Liver (tissue), 9 donors: ENCODE results near the gene CAMKK1. TPM values are rescaled to one million over a fixed set of nuclear protein-coding genes. Genes with fewer than 3 reads are reported as not detected.
"Not testable (repeated sequence)": the region's sequence is repeated elsewhere in the genome, so short reads cannot be mapped to it uniquely, and the experiment has no call there.

ENCODE experiments used
- DNase-seq: peaks from one replicate; pipeline ENCODE4 v3.0.0-alpha.2; 2017; ENCODE audit warnings: low spot score
- H3K27ac ChIP-seq, 2 donors: one replicate each; pipeline ENCODE4 v1.7.0; 2013; ENCODE audit warnings: inconsistent platforms in 2 of 2, low read length in 2 of 2, control low read depth in 1 of 2, low read depth in 1 of 2, mild to moderate bottlenecking in 1 of 2
- H3K27me3 ChIP-seq, 4 donors: one replicate each; pipeline versions ENCODE4 v1.6.1 to v1.7.0; 2013; ENCODE audit warnings: low read length in 3 of 4, inconsistent platforms in 1 of 4, mild to moderate bottlenecking in 1 of 4, moderate library complexity in 1 of 4; ENCODE audit not compliant: control insufficient read depth in 4 of 4, insufficient read depth in 4 of 4
- H3K36me3 ChIP-seq, 4 donors: one replicate each; pipeline versions ENCODE4 v1.6.1 to v1.7.0; 2013; ENCODE audit warnings: low read length in 3 of 4, mild to moderate bottlenecking in 3 of 4, low read depth in 1 of 4, moderate library complexity in 1 of 4; ENCODE audit not compliant: control insufficient read depth in 4 of 4, insufficient read depth in 3 of 4
- H3K4me1 ChIP-seq, 4 donors: one replicate each; pipeline versions ENCODE4 v1.6.1 to v1.7.0; 2013; ENCODE audit warnings: low read length in 3 of 4, mild to moderate bottlenecking in 3 of 4, moderate library complexity in 1 of 4; ENCODE audit not compliant: control insufficient read depth in 4 of 4, insufficient read depth in 4 of 4
- H3K4me3 ChIP-seq, 3 donors: one replicate each; pipeline versions ENCODE4 v1.6.1 to v1.7.0; 2013; ENCODE audit warnings: low read length in 3 of 3, control low read depth in 1 of 3, low read depth in 1 of 3, mild to moderate bottlenecking in 1 of 3
- H3K9ac ChIP-seq, 2 donors: one replicate each; pipeline ENCODE4 v1.7.0; 2013; ENCODE audit warnings: low read length in 2 of 2, mild to moderate bottlenecking in 2 of 2, moderate library complexity in 2 of 2, control low read depth in 1 of 2, low read depth in 1 of 2
- H3K9me3 ChIP-seq, 4 donors: one replicate each; pipeline versions ENCODE4 v1.6.1 to v1.7.0; 2013; ENCODE audit warnings: low read length in 3 of 4; ENCODE audit not compliant: control insufficient read depth in 4 of 4
- EGR1 ChIP-seq, 2 donors: IDR thresholded peaks; 2 replicates each; pipeline ENCODE4 v1.6.1; 2016 to 2018; ENCODE audit warnings: antibody characterized with exemption in 2 of 2, low read depth in 2 of 2
- FOXA1 ChIP-seq: IDR thresholded peaks from 2 replicates; pipeline ENCODE4 v1.6.1; 2016; ENCODE audit warnings: antibody characterized with exemption
- FOXA2 ChIP-seq: IDR thresholded peaks from 2 replicates; pipeline ENCODE4 v1.6.1; 2016; ENCODE audit warnings: antibody characterized with exemption
- GABPA ChIP-seq, 2 donors: IDR thresholded peaks in 1 of 2; conservative IDR thresholded peaks in 1 of 2; 2 replicates each; pipeline ENCODE4 v1.6.1; 2016; ENCODE audit warnings: antibody characterized with exemption in 2 of 2, mild to moderate bottlenecking in 1 of 2, moderate library complexity in 1 of 2
- HNF4A ChIP-seq, 2 donors: conservative IDR thresholded peaks; 2 replicates each; pipeline ENCODE4 v1.6.1; 2016; ENCODE audit warnings: antibody characterized with exemption in 2 of 2, mild to moderate bottlenecking in 2 of 2
- HNF4G ChIP-seq: IDR thresholded peaks from 2 replicates; pipeline ENCODE4 v1.6.1; 2016; ENCODE audit warnings: antibody characterized with exemption
- JUND ChIP-seq, 2 donors: IDR thresholded peaks; 2 replicates each; pipeline ENCODE4 v1.6.1; 2016; ENCODE audit warnings: antibody characterized with exemption in 2 of 2
- NR2F2 ChIP-seq: IDR thresholded peaks from 2 replicates; pipeline ENCODE4 v1.6.1; 2016; ENCODE audit warnings: antibody characterized with exemption
- RAD21 ChIP-seq, 2 donors: IDR thresholded peaks; 2 replicates each; pipeline ENCODE4 v1.6.1; 2016; ENCODE audit warnings: antibody characterized with exemption in 2 of 2, mild to moderate bottlenecking in 2 of 2
- RXRA ChIP-seq, 2 donors: IDR thresholded peaks; 2 replicates each; pipeline ENCODE4 v1.6.1; 2017 to 2018; ENCODE audit warnings: antibody characterized with exemption in 2 of 2, mild to moderate bottlenecking in 1 of 2
- SP1 ChIP-seq: IDR thresholded peaks from 2 replicates; pipeline ENCODE4 v1.6.1; 2018; ENCODE audit warnings: antibody characterized with exemption, mild to moderate bottlenecking
- TAF1 ChIP-seq: conservative IDR thresholded peaks from 2 replicates; pipeline ENCODE4 v1.6.1; 2016; ENCODE audit warnings: antibody characterized with exemption, mild to moderate bottlenecking
- YY1 ChIP-seq: IDR thresholded peaks from 2 replicates; pipeline ENCODE4 v1.6.1; 2016; ENCODE audit warnings: antibody characterized with exemption, mild to moderate bottlenecking
- WGBS: extraction: QIAGEN DNeasy Blood & Tissue Kit; methylation state at CpG from one replicate; pipeline ENCODE4 v1.1.7; 2013; 5-methylcytosine and 5-hydroxymethylcytosine counted together
- polyA plus RNA-seq, 2 donors: library from polyadenylated mRNA; stranded (reverse) in 1 of 2; unstranded in 1 of 2; fragments of 200-250 nt in 1 of 2; fragments of >200 nt in 1 of 2; fragmentation: Nextera tagmentation in 1 of 2; extraction: Ambion mirVana in 1 of 2; gene quantifications; one replicate each; pipeline versions ENCODE4 v1.2.1 to v1.2.3, GENCODE V29; 2013 to 2015
- total RNA-seq, 2 donors: library from RNA; depleted of rRNA; stranded (reverse); fragments of >200 nt; gene quantifications; one replicate each; pipeline ENCODE4 v1.2.3, GENCODE V29; 2014
- TF ChIP-seq, protein P1 (sequence below): IDR thresholded peaks from 2 replicates; pipeline ENCODE4 v1.6.1; 2016; ENCODE audit warnings: antibody characterized with exemption
- TF ChIP-seq, protein P2 (sequence below): fragments of 150-350 bp; IDR thresholded peaks from 2 replicates; pipeline ENCODE4 v1.5.1; 2017; ENCODE audit warnings: improper control_type of control experiment, low read depth, low read length; ENCODE audit not compliant: missing input control
- TF ChIP-seq, protein P3 (sequence below): IDR thresholded peaks from 2 replicates; pipeline ENCODE4 v1.6.1; 2016; ENCODE audit warnings: antibody characterized with exemption
- TF ChIP-seq, protein P4 (sequence below): IDR thresholded peaks from 2 replicates; pipeline ENCODE4 v1.6.1; 2016; ENCODE audit warnings: antibody characterized with exemption
- TF ChIP-seq, protein P5 (sequence below): IDR thresholded peaks from 2 replicates; pipeline ENCODE4 v1.6.1; 2016; ENCODE audit warnings: antibody characterized with exemption, mild to moderate bottlenecking
- donor health status: healthy.
- donor health status: healthy.
- donor health status: healthy.
- donor health status: healthy.
- donor health status: healthy.

The CAMKK1 gene
- total and polyA plus RNA-seq, 4 donors = 0.24 to 0.67 (median 0.50) TPM

DNA sequence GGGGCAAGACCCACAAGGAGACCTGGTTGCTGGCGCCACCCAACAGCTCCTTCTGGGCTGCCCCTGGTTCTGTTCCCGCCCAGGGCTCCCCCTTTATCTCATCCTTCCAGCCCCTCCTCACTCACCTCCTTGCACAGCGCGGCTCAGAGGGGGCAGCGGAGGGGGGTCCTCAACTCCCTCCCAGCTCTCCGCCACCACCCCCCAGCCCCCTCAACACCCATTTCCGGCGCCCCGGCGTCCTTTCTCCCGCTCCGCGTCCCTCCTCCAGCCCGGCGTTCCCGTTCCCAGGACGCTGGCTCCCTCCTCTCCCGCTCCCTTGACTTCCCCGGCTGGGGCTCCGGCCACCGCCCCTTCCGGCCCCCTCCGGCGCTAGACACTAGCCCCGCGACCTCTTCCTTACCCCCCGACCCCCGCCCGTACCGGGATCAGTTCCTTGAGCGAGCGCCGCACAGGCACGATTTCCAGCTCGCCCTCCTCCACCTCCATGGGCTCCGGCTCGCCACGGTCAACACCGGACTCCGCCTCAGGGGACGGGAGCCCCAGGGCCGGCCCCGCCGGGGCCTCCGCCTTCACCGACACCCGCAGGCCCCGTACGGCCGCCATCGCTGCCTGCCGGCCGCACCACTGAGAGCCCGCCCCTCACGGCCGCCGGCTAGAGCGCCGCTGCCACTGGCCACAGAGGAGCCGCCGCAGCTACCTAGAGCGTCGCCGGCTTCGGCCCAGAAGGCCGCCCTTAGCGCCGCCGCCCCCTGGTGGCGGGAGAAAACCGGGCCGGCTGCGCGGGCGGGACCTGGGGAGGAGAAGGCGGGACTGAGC is 47.0 kb downstream of the CAMKK1 start, which contains the start of gene NCBP3 (continued):
- TF ChIP-seq, protein P1, sequence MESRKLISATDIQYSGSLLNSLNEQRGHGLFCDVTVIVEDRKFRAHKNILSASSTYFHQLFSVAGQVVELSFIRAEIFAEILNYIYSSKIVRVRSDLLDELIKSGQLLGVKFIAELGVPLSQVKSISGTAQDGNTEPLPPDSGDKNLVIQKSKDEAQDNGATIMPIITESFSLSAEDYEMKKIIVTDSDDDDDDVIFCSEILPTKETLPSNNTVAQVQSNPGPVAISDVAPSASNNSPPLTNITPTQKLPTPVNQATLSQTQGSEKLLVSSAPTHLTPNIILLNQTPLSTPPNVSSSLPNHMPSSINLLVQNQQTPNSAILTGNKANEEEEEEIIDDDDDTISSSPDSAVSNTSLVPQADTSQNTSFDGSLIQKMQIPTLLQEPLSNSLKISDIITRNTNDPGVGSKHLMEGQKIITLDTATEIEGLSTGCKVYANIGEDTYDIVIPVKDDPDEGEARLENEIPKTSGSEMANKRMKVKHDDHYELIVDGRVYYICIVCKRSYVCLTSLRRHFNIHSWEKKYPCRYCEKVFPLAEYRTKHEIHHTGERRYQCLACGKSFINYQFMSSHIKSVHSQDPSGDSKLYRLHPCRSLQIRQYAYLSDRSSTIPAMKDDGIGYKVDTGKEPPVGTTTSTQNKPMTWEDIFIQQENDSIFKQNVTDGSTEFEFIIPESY = no peak
- TF ChIP-seq FOXA2 (no peak), EGR1 (IDR thresholded peaks at IDR 0.05; ENCODE audit: low read depth in 2 of 2) (peak in 1 of 2 donors; percentile 15), NR2F2 (no peak), HNF4G (no peak)
- TF ChIP-seq, protein P2, sequence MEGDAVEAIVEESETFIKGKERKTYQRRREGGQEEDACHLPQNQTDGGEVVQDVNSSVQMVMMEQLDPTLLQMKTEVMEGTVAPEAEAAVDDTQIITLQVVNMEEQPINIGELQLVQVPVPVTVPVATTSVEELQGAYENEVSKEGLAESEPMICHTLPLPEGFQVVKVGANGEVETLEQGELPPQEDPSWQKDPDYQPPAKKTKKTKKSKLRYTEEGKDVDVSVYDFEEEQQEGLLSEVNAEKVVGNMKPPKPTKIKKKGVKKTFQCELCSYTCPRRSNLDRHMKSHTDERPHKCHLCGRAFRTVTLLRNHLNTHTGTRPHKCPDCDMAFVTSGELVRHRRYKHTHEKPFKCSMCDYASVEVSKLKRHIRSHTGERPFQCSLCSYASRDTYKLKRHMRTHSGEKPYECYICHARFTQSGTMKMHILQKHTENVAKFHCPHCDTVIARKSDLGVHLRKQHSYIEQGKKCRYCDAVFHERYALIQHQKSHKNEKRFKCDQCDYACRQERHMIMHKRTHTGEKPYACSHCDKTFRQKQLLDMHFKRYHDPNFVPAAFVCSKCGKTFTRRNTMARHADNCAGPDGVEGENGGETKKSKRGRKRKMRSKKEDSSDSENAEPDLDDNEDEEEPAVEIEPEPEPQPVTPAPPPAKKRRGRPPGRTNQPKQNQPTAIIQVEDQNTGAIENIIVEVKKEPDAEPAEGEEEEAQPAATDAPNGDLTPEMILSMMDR = peak; percentile 89

DNA sequence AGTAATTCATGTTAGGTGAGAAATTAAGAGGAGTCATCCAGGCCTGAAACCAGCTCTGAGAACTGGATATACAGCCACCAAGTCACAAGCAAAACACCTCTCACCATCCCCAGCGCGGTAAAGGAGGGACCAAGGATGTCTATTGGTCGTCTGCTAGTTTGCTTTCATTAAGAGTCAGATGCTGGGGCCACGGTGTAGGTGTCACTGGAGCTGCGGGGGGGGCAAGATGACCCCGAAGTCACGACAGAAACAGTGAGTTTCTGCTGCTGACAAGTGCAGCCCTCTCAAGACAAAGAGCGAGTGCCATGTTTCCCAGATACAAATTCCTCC is 47.6 kb downstream of the CAMKK1 start:
- no peak for DNase-seq
- no peaks in the 10 kb centered on the region for H3K9me3 ChIP-seq
- peak overlapping the region; percentile 5 to 92 for H3K9ac ChIP-seq
- no peaks in the 10 kb centered on the region for H3K27me3 ChIP-seq
- H3K27ac ChIP-seq = peak overlapping the region; percentile 79 to 88
- peak overlapping the region; percentile 86 to 94 (median 87) for H3K4me3 ChIP-seq
- H3K4me1 ChIP-seq = peaks cover 0 to 18% (median 8%) of the 10 kb centered on the region in 4 donors
- 1% methylated on average over 8 of the region's 8 CpGs for WGBS
- H3K36me3 ChIP-seq = peaks cover 0 to 14% (median 6%) of the 10 kb centered on the region in 4 donors
- TF ChIP-seq, protein P2 = no peak
- TF ChIP-seq FOXA1 (no peak), HNF4G (no peak), SP1 (no peak), RAD21 (IDR thresholded peaks at IDR 0.05) (no peak), YY1 (no peak), TAF1 (no peak), HNF4A (conservative IDR thresholded peaks at IDR 0.05) (no peak), EGR1 (IDR thresholded peaks at IDR 0.05; ENCODE audit: low read depth in 2 of 2) (no peak), NR2F2 (no peak), RXRA (IDR thresholded peaks at IDR 0.05) (no peak), JUND (IDR thresholded peaks at IDR 0.05) (no peak), GABPA (IDR thresholded peaks at IDR 0.05 in 1 of 2, conservative IDR thresholded peaks at IDR 0.05 in 1 of 2) (no peak)
- TF ChIP-seq, protein P1 = no peak
- TF ChIP-seq, protein P3, sequence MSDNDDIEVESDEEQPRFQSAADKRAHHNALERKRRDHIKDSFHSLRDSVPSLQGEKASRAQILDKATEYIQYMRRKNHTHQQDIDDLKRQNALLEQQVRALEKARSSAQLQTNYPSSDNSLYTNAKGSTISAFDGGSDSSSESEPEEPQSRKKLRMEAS = no peak
- TF ChIP-seq, protein P4, sequence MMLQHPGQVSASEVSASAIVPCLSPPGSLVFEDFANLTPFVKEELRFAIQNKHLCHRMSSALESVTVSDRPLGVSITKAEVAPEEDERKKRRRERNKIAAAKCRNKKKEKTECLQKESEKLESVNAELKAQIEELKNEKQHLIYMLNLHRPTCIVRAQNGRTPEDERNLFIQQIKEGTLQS = no peak
- TF ChIP-seq, protein P5, sequence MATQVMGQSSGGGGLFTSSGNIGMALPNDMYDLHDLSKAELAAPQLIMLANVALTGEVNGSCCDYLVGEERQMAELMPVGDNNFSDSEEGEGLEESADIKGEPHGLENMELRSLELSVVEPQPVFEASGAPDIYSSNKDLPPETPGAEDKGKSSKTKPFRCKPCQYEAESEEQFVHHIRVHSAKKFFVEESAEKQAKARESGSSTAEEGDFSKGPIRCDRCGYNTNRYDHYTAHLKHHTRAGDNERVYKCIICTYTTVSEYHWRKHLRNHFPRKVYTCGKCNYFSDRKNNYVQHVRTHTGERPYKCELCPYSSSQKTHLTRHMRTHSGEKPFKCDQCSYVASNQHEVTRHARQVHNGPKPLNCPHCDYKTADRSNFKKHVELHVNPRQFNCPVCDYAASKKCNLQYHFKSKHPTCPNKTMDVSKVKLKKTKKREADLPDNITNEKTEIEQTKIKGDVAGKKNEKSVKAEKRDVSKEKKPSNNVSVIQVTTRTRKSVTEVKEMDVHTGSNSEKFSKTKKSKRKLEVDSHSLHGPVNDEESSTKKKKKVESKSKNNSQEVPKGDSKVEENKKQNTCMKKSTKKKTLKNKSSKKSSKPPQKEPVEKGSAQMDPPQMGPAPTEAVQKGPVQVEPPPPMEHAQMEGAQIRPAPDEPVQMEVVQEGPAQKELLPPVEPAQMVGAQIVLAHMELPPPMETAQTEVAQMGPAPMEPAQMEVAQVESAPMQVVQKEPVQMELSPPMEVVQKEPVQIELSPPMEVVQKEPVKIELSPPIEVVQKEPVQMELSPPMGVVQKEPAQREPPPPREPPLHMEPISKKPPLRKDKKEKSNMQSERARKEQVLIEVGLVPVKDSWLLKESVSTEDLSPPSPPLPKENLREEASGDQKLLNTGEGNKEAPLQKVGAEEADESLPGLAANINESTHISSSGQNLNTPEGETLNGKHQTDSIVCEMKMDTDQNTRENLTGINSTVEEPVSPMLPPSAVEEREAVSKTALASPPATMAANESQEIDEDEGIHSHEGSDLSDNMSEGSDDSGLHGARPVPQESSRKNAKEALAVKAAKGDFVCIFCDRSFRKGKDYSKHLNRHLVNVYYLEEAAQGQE = no peak

DNA sequence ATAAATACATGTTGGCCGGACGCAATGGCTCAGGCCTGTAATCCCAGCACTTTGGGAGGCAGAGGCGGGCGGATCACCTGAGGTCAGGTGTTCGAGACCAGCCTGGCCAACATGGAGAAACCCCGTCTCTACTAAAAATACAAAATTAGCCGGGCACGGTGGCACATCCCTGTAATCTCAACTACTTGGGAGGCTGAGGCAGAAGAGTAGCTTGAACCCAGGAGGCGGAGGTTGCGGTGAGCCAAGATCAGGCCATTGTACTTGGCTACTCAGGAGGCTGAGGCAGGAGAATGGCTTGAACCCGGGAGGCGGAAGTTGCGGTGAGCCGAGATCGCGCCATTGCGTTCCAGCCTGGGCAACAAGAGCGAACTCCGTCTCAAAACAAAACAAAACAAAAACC is 48.3 kb downstream of the CAMKK1 start:
- peaks cover 0 to 18% (median 8%) of the 10 kb centered on the region in 4 donors for H3K4me1 ChIP-seq
- H3K27me3 ChIP-seq, H3K27ac ChIP-seq, DNase-seq, H3K9me3 ChIP-seq, H3K9ac ChIP-seq, H3K4me3 ChIP-seq: not testable (repeated sequence)
- H3K36me3 ChIP-seq = peaks cover 0 to 21% (median 13%) of the 10 kb centered on the region in 4 donors
- WGBS = 96% methylated on average over 19 of the region's 19 CpGs
